ENCODE measurements around the gene PHB1.

- TF ChIP-seq POLR2A (IDR thresholded peaks at IDR 0.05; ENCODE audit: low read length) (no peak), GATA1 (IDR thresholded peaks at IDR 0.05; ENCODE audit: low read depth, low read length) (no peak)
Measured at GRCh38 chr17:49439673-49440571, 25.2 kb upstream of the PHB1 start.

All from erythroblast (primary cell).